Superior temporal gyrus (tissue), 1 donor: ENCODE results near the gene PSG3.
"Not testable (repeated sequence)": the region's sequence is repeated elsewhere in the genome, so short reads cannot be mapped to it uniquely, and the experiment has no call there.

ENCODE experiments used
- DNase-seq: peaks from one replicate; pipeline ENCODE4 v3.0.0-alpha.2; 2016; ENCODE audit errors: extremely low spot score

PSG3 gene

GRCh38 chr19:42695811-42696503 is 44.3 kb downstream of the PSG3 start:
- DNase-seq: no peak

GRCh38 chr19:42693760-42694350 is 46.4 kb downstream of the PSG3 start:
- no peak for DNase-seq

GRCh38 chr19:42683917-42684513 is 56.3 kb downstream of the PSG3 start:
- no peak for DNase-seq

GRCh38 chr19:42676326-42676725 is 64.0 kb downstream of the PSG3 start:
- not testable (repeated sequence) for DNase-seq

GRCh38 chr19:42674549-42674948 is 65.7 kb downstream of the PSG3 start:
- not testable (repeated sequence) for DNase-seq
